Umbilical cord (tissue), 2 donors: ENCODE measurements around the gene NEIL1. TPM values are rescaled to one million over a fixed set of nuclear protein-coding genes. Genes with fewer than 3 reads are reported as not detected.
A peak's percentile ranks its signal among the peaks of the same experiment; 100 is the strongest.
"Not testable (repeated sequence)": the region's sequence is repeated elsewhere in the genome, so short reads cannot be mapped to it uniquely, and the experiment has no call there.

Experiments
- DNase-seq: peaks from one replicate; pipeline ENCODE4 v3.0.0-alpha.2; 2015; ENCODE audit warnings: low spot score
- total RNA-seq: library from RNA; depleted of rRNA; stranded (reverse); fragments of >200 nt; gene quantifications from one replicate; pipeline ENCODE4 v1.2.3, GENCODE V29; 2014; ENCODE audit warnings: low replicate concordance; ENCODE audit not compliant: insufficient read depth

The NEIL1 gene, protein sequence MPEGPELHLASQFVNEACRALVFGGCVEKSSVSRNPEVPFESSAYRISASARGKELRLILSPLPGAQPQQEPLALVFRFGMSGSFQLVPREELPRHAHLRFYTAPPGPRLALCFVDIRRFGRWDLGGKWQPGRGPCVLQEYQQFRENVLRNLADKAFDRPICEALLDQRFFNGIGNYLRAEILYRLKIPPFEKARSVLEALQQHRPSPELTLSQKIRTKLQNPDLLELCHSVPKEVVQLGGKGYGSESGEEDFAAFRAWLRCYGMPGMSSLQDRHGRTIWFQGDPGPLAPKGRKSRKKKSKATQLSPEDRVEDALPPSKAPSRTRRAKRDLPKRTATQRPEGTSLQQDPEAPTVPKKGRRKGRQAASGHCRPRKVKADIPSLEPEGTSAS
- total RNA-seq = 9.4 TPM

DNA sequence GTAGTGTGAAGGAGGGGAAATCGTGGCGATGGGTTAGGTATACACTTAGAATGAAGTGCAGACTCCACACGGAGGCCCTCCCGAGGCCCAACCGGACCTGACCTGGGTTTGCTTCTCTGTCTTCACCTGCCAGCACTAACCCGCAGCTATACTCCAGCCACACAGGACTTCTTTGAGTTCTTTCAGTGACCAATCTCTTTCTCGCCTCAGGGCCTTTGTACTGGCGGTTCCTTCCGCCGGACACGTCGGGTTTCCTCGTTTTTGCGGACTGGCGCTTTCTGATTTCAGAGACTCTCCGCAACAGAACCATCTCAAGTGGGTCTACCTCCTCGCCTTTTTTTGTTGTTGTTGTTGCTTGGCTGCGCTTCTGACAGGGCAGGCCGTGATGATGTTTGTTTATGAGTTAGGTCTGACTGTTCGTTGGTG lies at the start of gene NEIL1:
NEIL1 (plus strand) TSS at position 244 of the 426 bp plus-strand sequence. CDS start 1,867 bp downstream, outside the sequence.
- DNase-seq = no peak

DNA sequence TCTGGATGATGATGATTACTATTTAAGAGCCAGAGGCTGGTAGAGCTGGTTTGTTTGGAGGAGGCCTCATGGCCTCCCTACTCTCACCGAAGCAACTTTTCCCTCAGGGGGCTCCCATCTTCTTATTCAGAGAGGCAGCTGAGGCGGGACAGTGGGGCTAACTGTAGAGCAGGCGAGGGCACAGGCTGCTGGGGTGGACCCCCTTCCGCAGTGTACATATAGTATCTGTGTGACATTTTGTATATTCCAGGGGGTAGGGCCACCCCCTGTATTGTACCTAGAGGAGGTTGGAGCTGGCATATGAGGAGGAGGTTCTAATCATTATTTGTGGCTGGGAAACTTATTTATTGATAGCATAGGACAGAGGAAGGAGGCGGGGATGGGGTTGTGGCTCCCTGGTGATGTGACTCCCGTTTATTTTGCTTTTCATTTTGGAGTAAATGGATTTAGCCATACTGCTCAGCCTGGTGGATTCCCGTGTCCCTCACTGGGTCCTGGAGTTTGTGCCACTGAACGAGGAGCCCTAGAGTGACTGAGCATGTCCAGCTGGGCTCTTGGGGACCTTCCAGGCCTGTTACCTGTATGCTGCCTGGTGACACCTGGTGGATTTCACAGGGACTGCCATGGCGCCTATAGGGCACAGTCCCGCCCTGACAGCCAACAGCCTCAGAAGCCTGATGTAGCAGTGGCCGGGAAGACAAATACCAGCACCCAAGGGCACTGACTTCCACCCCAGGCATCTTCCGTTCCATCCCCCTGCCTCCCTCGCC lies 48.1 kb upstream of the NEIL1 start:
- DNase-seq = not testable (repeated sequence)

DNA sequence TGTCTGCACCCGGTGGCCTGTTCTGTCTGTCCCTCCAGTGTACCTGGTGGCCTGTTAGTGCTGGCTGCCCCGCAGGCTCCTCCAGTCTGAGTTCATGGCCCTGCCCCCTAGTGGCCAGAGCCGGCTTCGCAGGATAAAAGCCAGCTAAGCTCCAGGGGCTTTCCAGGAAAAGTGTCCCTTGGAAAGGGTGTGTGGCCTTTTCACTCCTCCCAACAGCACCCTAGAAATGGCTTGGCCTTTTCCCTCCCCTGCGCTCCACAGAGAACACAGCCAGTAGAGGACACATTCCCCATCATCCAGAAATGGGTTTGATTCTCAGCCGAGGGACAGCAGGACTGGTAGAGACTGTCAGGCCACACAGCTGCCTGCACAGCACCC lies 47.5 kb upstream of the NEIL1 start:
- DNase-seq = not testable (repeated sequence)

DNA sequence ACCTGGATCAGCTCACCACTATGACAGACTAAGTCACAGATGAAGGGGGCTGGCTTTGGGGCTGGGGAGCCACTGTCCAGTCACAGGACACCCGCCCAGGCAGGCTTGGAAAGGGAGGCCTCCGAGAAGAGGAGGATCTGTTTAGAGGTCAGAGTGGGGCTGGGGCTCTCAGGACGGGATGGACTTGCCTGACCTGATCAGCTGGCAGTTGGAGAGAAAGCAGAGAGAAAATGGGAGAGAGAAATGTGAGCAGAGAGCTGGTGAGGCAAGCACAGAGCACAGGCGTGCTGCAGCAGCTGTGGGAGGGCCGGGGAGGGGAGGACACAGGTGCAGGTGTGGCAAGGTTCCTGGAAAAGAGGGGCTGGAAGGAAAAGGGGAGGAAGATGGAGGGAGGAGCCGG lies 46.8 kb upstream of the NEIL1 start:
- DNase-seq = peak; percentile 9

DNA sequence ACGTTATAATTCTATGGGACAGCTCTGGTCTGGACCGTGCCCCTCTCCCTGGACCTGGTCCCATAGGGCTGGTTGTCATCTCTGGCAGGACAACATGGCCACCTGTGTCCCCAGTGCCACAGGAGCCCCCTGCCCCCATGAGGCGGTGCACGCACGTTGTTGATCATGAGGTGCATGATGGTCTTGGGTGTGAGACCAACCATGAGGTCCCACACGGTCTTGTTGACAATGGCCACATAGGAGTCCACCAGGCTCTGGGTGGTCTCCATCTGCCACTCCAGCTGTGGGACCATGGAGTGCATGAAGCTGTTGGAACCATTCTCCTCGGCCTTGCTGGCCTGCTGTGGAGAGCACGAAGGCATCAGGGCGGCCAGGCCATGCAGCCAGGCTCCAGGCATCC lies 44.5 kb upstream of the NEIL1 start:
- DNase-seq = no peak

DNA sequence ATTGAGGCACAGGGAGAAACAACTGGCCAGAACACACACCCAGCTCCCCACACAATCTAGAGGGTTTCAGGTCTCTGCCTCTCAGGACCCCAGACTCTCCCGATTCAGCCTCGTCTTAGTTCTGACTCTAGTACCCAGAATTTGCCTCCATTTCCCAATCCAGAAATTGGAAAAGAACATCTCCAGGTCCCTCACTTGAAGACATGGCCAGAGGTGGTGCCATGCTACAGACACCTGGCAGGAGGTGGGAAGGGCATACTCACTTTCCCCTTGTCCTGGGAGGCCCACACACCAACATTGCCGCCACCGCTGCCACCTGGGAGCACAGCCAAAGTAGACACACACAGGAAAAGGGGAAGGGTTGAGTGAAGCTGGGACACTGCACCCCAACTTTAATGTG lies 44.1 kb upstream of the NEIL1 start:
- not testable (repeated sequence) for DNase-seq

DNA sequence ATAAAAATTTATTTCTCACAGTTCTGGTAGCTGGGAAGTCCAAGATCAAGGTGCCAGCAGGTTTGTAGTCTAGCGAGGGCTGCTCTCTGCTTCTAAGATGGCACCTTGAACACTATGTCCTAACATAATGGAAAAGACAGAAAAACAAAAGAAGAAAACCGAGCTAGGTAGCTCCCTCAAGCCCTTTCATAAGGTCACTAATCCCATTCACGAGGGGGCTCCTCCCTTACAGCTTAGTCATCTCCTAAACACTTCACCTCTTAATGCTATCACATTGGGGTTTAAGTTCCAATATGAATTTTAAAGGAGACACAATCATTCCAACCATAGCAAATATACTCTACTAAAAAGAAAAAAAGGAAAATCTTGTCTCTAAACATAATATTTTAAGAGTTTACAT lies 40.7 kb upstream of the NEIL1 start:
- DNase-seq = no peak

DNA sequence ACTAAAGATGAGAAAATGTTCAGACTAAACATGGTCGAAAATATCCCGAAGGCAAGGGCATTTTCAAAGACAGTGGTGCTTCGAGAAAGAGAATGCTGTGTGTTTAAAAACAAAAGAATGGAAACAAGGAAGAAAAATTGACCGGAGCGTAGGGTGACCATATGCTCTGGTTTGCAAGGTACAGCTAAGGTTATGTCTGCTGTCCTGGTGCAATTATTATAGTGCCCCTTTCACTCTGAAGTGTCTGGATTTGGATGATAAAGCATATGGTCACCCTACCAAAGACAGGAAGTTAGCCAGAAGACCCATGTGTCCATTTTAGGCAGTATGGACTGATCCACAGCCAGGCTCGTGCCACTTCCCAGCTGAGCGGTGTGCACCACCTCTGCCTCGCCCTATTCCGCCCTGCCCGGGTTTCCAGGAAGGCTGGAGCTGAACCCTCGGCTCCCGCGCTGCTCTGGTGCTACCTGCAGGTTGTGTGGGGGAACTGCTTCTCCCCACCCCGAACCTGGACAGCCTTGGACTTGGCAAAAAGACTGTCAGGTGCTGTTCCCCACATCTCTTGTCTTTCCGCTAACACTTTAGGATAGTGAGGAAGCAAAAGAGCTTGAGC lies 39.0 kb upstream of the NEIL1 start:
- DNase-seq = no peak

DNA sequence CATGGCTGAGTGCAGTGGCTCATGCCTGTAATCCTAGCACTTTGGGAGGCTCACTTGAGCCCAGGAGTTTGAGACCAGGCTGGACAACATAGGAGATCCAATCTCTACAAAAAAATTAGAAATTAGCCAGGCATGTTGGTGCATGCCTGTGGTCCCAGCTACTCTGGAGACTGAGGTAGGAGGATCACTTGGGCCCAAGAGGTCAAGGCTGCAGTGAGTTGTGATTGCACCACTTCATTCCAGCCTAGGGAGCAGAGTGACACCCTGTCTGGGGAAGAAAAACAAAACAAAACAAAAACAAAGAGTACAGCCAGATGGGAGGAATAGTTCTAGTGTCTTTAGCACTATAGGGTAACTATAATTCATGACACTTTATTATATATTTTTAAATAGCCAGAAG lies 37.1 kb upstream of the NEIL1 start:
- no peak for DNase-seq

DNA sequence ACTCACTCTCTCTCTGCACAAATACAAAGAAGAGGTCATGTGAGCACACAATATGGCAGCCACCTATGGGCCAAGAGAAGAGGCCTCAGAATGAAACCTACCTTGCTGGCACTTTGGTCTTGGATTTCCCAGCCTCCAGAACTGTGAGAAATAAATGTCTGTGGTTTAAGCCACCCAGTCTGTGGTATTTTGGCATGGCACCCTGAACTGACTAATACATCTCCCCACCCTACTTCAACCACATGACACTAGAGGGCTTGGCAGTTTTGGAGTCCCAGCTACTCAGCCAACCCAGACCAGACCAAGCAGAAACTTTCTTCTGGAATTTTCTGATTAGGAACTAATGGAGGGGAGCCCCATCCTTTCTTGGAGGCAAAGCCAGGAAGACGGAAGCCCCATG lies 34.3 kb upstream of the NEIL1 start:
- DNase-seq = not testable (repeated sequence)

DNA sequence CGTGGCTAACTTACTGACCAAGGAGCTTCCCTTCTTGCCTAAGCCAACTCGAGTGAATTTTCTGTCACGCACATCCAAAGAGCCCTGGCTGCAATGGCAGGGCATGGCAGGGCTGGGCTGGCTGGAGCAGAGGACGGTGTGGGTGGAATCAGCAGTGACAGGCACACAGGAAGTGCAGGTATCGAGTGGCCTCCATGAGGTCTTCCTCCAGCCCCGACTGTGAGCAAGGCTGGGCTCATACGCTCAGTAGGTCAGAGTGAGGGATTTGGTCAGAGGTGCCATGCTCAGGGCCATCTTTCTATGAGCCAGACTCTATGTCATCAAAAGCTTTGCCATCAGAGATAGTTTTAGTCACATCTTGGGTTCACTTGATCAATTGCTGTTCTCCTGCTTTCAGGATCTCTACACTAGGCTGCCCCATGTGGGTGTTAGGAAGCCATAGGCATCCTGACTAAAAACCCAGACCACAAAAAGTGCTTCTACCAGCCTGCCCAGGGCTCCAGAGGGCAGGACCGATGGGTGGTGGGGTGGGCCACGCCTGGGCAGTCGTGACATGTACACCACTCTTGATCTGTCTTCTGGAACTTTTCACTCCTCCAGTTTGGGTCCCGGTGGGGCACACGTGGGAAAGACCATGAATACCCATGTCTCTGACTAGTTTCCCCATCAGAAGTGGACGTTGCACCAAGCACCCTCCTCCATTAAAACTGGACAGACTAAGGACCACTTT lies 33.6 kb upstream of the NEIL1 start:
- no peak for DNase-seq

DNA sequence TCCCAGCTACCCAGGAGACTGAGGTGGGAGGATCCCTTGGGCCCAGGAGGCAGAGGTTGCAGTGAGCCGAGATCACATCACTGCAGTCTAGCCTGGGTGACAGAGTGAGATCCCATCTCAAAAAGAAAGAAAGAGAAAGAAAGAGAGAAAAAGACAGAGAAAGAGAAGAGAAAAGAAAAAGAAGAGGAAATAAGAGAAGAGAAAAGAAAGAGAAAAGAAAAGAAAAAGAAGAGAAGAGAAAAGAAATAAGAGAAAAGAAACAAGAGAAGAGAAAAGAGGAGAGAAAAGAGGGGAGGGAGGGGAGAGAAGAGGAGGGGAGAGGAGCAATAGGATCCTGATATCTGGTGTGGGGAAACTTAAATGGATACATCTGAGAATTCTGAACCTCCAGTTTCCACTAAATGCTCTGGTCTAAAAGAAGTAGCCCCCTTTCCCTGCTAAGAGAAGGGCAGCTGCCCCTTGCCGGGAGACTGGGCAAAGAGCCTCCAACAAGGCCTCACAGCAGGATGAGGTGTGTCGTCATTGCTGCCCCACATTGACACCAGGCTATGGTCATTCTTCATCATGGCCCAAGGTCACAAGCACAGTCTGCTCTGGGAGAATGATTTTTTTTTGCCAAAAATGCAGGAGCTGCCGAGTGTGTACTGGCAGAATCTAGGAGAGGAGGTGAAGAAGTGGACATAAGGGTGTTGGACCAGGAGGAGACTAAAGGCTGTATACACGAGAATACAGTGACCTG lies 32.1 kb upstream of the NEIL1 start:
- DNase-seq = no peak

DNA sequence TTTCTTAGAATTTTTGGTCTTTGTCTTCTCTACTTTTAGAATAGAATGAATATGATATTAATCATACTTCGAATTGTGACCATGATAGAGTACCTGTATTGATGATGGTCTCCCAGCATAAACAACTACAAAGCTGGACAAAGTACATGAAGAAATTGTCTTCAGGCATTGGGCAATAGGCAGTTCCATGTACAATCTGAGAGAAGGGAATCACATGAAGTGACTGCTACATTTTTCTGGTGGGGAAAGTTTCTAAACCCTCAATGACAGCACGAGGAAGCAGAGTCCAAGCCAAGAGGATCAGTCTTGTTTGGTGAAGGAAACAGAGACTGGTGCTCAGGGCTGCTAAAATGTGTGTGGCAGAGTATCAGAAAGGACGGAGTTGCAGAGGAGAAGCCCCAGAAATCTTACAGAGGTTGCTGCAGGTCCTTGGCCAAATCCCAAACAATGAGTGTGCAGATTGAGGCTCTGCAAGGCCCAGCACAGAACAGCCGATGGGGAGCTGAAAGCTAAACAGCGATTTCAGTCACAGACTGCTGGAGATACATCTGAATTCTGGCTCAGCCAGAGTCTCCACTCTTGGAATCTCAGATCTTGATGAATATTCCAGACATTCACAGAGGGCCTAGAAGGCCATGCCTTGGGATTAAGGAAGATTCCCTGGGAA lies 27.5 kb upstream of the NEIL1 start:
- DNase-seq = not testable (repeated sequence)

DNA sequence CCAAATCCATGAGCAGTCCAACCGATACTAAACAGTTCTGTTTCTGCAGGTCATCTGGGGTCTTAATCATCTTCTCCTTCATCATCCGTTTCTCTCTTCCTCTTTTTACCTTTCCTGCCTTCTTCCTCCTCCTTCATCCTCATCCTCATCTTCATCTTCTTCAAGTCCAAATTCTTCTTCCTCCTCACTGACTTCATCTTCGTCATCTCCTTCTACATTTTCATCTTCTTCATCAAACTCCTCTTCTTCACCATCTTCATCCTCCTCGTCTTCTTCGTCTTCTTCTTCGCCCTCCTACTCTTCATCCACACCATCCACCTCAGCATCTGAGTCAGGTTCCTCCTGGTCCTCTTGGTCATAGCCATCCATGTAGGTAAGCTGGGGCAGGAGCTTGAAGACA lies 25.1 kb upstream of the NEIL1 start:
- no peak for DNase-seq

DNA sequence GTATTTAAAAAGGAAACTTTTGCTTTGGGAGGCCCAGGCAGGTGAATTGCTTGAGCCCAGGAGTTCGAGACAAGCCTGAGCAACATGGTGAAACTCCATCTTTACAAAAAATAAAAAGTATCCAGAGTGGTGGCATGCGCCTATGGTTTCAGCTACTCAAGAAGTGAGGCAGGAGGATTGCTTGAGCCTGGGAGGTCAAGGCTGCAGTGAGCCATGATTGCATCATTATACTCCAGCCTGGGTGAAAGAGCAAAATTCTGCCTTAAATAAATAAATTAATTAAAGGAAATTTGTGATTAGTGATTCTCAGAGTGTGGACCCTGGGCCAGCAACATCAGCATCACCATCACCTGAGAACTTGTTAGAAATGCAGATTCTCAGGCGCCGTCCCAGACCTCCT lies 20.9 kb upstream of the NEIL1 start:
- DNase-seq = no peak

DNA sequence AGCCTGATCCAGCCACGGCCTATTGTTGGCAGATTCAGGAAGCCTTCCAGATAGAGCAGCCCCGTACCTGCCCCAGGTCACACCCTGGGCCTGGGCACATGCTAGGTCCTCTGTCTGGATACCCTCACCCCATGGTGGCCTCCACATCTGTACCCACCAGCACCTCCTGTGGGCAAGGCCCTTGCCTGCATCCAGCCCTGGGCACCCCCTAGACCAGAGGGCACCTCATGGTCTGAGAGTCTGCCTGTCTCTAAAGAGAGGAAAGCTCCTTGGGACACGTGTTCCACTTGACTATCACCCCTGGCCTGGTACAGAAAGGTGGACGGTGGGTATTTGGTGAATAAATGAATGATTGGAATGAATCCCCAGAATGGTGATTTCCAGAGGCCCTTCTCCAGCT lies 19.8 kb upstream of the NEIL1 start:
- DNase-seq = no peak

DNA sequence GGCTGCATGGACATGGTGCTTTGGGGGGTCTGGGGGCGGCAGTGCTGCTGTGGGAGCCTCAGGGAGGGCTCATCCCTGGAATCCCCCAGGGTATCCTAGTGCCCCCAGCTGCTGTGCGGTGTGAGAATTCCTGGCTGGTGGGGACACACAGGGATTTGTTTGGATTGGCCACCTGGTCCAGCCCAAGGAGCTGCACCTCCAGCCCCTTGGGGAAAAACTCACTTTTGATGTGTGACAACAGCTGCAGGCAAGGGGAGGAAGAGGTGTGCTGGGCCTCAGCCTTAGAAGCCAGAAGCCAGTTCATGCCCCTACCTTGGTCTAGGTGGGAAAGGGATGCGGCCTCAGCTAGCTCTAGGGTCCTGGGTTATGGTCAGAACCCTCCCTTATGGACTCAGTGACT lies 19.3 kb upstream of the NEIL1 start:
- DNase-seq = no peak

DNA sequence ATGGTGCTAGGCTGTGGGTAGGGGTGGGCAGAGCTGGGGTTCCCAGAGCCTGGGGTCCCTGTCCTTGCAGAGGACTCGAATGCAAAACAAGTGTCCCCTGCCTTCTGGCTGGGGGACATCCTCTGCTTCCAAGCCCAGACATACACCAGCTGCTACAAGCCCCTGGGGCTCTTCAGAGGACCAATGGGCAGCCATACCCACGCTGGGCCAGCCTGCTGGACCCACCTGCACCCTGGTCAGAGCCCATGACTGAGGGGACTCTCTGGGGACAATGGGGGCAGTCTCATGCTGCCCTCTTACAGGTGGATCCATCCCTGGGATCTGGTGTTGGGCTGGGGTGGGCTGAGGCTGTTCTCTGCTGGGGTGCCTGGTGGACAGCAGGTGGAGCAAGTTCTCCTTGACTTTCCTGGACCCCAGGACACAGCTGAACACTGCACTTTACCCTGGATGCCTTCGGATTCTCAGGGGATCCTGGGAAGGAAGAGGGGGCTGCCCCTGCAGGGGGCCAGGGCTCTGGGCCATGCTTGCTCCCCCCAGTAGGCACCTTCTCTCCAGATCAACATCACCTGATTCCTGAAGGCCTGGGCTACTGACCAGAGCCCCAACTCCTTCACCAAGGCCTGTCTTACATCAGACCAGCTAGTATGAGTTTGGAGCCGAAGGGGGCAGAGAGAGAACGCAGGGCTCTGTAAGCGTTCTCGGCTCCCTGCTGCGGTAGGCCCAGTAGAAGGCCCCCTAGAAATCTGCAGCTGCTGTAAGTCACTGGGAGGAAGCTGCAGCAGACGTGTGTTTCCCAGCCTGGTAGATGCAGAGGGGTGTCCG lies 18.1 kb upstream of the NEIL1 start:
- DNase-seq = no peak

DNA sequence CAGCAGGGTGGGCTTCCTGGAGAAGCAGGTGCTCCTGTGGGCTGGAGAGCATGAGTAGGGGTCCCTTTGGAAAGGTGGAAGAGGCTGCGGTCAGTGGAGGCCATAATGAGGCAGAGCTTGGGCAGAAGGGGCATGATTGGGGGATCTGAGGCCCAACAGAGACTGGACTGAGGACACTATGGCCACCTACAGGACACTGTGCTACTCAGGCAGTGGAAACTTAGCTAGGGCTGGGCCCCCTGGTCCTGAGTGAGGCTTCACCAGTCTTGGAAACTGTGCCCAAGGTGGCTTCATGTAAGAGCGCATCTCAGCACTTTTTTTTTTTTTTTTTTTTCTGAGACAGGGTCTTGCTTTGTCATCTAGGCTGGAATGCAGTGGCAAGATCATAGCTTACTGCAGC lies 17.3 kb upstream of the NEIL1 start:
- no peak for DNase-seq

DNA sequence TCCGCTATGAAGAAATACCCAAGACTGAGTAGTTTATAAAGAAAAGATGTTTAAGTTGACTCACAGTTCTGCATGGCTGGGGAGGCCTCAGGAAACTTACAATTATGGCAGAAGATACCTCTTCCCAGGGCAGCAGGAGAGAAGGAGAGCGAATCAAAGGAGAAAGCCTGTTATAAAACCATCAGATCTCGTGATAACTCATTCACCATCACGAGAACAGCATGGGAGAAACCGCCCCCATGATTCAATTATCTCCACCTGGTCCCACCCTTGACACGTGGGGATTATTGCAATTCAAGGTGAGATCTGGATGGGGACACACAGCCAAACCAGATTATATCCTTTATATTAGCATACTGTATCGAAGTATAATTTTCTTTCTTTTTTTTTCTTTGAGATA lies 14.7 kb upstream of the NEIL1 start:
- not testable (repeated sequence) for DNase-seq
